CD4-positive, alpha-beta T cell treated with Interleukin-15 for 1 hour (primary cell): Measurements from ENCODE around the gene MYL12A.

ENCODE experiments used
- DNase-seq: peaks from one replicate; pipeline ENCODE4 v3.0.0-alpha.2; 2020

The MYL12A gene

GRCh38 chr18:3226048-3226447, 21.6 kb upstream of the MYL12A start:
- DNase-seq, result no peak

- DNase-seq, result no peak
These were observed 16.9 kb upstream of the MYL12A start for GRCh38 chr18:3230401-3231334.

GRCh38 chr18:3233004-3233403, 14.6 kb upstream of the MYL12A start:
- DNase-seq, result no peak

- DNase-seq, result no peak
These were observed 14.0 kb upstream of the MYL12A start for GRCh38 chr18:3233433-3234168.

GRCh38 chr18:3234457-3234856, 13.1 kb upstream of the MYL12A start:
- DNase-seq, result no peak

GRCh38 chr18:3235846-3236245, 11.8 kb upstream of the MYL12A start:
- DNase-seq, result no peak

GRCh38 chr18:3236470-3236869, 11.1 kb upstream of the MYL12A start:
- no peak for DNase-seq

GRCh38 chr18:3238742-3239141, 8.9 kb upstream of the MYL12A start:
- DNase-seq, result no peak

- no peak for DNase-seq
These were observed 2.4 kb upstream of the MYL12A start for GRCh38 chr18:3245185-3245564.

- peak; percentile 85 for DNase-seq
These were observed 1.6 kb upstream of the MYL12A start for GRCh38 chr18:3245853-3246634.

- DNase-seq, result no peak
These were observed 864 bp upstream of the MYL12A start for GRCh38 chr18:3246635-3247239.

GRCh38 chr18:3248062-3248657, 559 bp downstream of the MYL12A start:
- no peak for DNase-seq

- DNase-seq, result peak; percentile 32
These were observed 1.2 kb downstream of the MYL12A start for GRCh38 chr18:3248658-3249359.

- no peak for DNase-seq
These were observed 2.9 kb downstream of the MYL12A start for GRCh38 chr18:3250237-3251107.

- no peak for DNase-seq
These were observed 3.8 kb downstream of the MYL12A start for GRCh38 chr18:3251249-3251962.

- no peak for DNase-seq
These were observed 4.3 kb downstream of the MYL12A start for GRCh38 chr18:3251963-3252277.

- DNase-seq, result no peak
These were observed 5.2 kb downstream of the MYL12A start for GRCh38 chr18:3252843-3253242.

GRCh38 chr18:3254725-3255124, 7.1 kb downstream of the MYL12A start:
- DNase-seq, result no peak

GRCh38 chr18:3255611-3256165, 8.1 kb downstream of the MYL12A start:
- DNase-seq, result no peak
